WERI-Rb-1 (cell line): ENCODE data around the gene FAM107A.

ENCODE experiments used
- DNase-seq: peaks from one replicate; pipeline ENCODE4 v3.0.0-alpha.2; 2020
- H3K27ac ChIP-seq: fragments of 250-450 bp; sonication (Bioruptor Pico); 2 replicates; pipeline ENCODE4 v1.5.1; 2020; ENCODE audit warnings: mild to moderate bottlenecking, moderate library complexity
- H3K27me3 ChIP-seq: fragments of 250-450 bp; sonication (Bioruptor Pico); 2 replicates; pipeline ENCODE4 v1.5.1; 2021; ENCODE audit warnings: mild to moderate bottlenecking, low read depth, moderate library complexity; ENCODE audit not compliant: insufficient read depth, severe bottlenecking
- H3K36me3 ChIP-seq: fragments of 250-450 bp; sonication (Bioruptor Pico); 2 replicates; pipeline ENCODE4 v1.5.1; 2020; ENCODE audit warnings: mild to moderate bottlenecking, moderate library complexity
- H3K4me3 ChIP-seq: 2 replicates; pipeline ENCODE4 v1.5.1; 2011; ENCODE audit warnings: low read depth, mild to moderate bottlenecking, control low read depth, low read length
- H3K9me3 ChIP-seq: fragments of 250-450 bp; sonication (Bioruptor Pico); 2 replicates; pipeline ENCODE4 v1.5.1; 2021; ENCODE audit warnings: mild to moderate bottlenecking, moderate library complexity; ENCODE audit not compliant: severe bottlenecking
- CTCF ChIP-seq: IDR thresholded peaks from 2 replicates; pipeline ENCODE4 v1.5.1; 2011; ENCODE audit warnings: low read depth, mild to moderate bottlenecking, control low read depth, inconsistent platforms, low read length

The FAM107A gene

GRCh38 chr3:58622892-58623291, 45.7 kb upstream of the FAM107A start:
- Histone ChIP-seq H3K9me3 (no peaks in the 10 kb centered on the region), H3K36me3 (no peaks in the 10 kb centered on the region), H3K4me3 (no peak overlapping the region), H3K27me3 (no peaks in the 10 kb centered on the region), H3K27ac (no peak overlapping the region)
- no peak for TF ChIP-seq CTCF
- no peak for DNase-seq

- no peak for DNase-seq
- Histone ChIP-seq H3K9me3 (no peaks in the 10 kb centered on the region), H3K27me3 (no peaks in the 10 kb centered on the region), H3K36me3 (no peaks in the 10 kb centered on the region), H3K27ac (no peak overlapping the region), H3K4me3 (no peak overlapping the region)
- TF ChIP-seq CTCF = no peak
Observed at GRCh38 chr3:58622436-58622835, 45.2 kb upstream of the FAM107A start.

GRCh38 chr3:58621086-58621830, 44.1 kb upstream of the FAM107A start:
- Histone ChIP-seq H3K27me3 (no peaks in the 10 kb centered on the region), H3K9me3 (no peaks in the 10 kb centered on the region), H3K4me3 (no peak overlapping the region), H3K27ac (no peak overlapping the region), H3K36me3 (no peaks in the 10 kb centered on the region)
- no peak for DNase-seq
- no peak for TF ChIP-seq CTCF

GRCh38 chr3:58620421-58620820, 43.2 kb upstream of the FAM107A start:
- Histone ChIP-seq H3K4me3 (no peak overlapping the region), H3K9me3 (no peaks in the 10 kb centered on the region), H3K27ac (no peak overlapping the region), H3K27me3 (no peaks in the 10 kb centered on the region), H3K36me3 (no peaks in the 10 kb centered on the region)
- no peak for TF ChIP-seq CTCF
- DNase-seq = no peak

- no peaks in the 10 kb centered on the region for H3K27me3 ChIP-seq
- DNase-seq = no peak
- TF ChIP-seq CTCF = no peak
- no peaks in the 10 kb centered on the region for H3K36me3 ChIP-seq
- no peak overlapping the region for H3K27ac ChIP-seq
- no peak overlapping the region for H3K4me3 ChIP-seq
- H3K9me3 ChIP-seq = no peaks in the 10 kb centered on the region
Observed at GRCh38 chr3:58617338-58617761, 40.2 kb upstream of the FAM107A start.
